ENCODE results near the gene PLA1A. TPM values are rescaled to one million over a fixed set of nuclear protein-coding genes. Genes with fewer than 3 reads are reported as not detected.

The PLA1A gene
- total and polyA plus RNA-seq, 2 donors (not counting 1 experiment from before 2014, with no cell fraction given): 0.27 to 0.28 TPM

DNA sequence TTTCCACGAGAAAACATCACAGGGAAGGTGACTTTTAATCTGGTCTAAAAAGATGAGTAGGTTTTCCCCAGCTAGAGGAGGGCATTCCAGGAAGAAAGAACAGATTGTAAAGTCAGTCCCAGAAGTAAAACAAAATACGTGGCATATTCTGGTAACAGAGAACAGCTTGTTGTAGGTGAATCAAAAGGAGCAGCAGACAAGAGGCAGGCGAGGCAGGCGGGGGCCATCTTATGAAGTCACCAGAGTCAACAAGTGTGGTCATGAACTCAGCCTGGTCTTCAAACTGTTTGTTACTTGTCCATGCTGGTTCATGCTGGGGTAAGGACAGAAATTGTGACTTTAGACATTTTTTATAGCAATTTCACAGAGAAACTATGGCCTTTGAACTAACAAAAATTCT is 66.7 kb downstream of the PLA1A start:
- no peaks in the 10 kb centered on the region for H3K27me3 Mint-ChIP-seq
- intact Hi-C loops (cut with micrococcal nuclease): no loop called here
- 60% methylated on average over 1 of the region's 4 CpGs for WGBS (ENCODE audit: insufficient coverage)
- no peaks in the 10 kb centered on the region for H3K9me3 Mint-ChIP-seq (ENCODE audit: insufficient read depth)
- no peak for DNase-seq
- CTCF ChIA-PET: no interaction called here
- Histone ChIP-seq H3K79me2 (ENCODE audit: control insufficient read depth, insufficient read depth, low read length) (no peaks in the 10 kb centered on the region), H3K27ac (ENCODE audit: low read length in 2 of 2) (peak overlapping the region in 1 of 2 donors; percentile 50), H3K9ac (ENCODE audit: low read length) (no peak overlapping the region), H4K20me1 (ENCODE audit: control insufficient read depth, insufficient read depth, low read length, poor library complexity, severe bottlenecking) (no peaks in the 10 kb centered on the region), H3K36me3 (replicated peaks in 1 of 2; ENCODE audit: control extremely low read depth in 1 of 2, control insufficient read depth in 1 of 2, extremely low read depth in 1 of 2, insufficient read depth in 2 of 2, low read length in 1 of 2) (peaks cover 4 to 12% of the 10 kb centered on the region in 2 experiments), H3K4me2 (replicated peaks; ENCODE audit: low read depth, low read length, poor library complexity, severe bottlenecking) (no peak overlapping the region), H3K4me1 (ENCODE audit: control insufficient read depth in 2 of 2, insufficient read depth in 2 of 2, low read length in 2 of 2) (peaks cover 9 to 15% of the 10 kb centered on the region in 2 donors), H3K4me3 (ENCODE audit: control extremely low read depth in 1 of 5, extremely low read depth in 1 of 5, insufficient read depth in 1 of 5, low read depth in 2 of 5, low read length in 4 of 5) (no peak overlapping the region), H3K9me3 (ENCODE audit: control extremely low read depth in 1 of 3, control insufficient read depth in 2 of 3, insufficient read depth in 1 of 3, low read length in 2 of 3) (no peaks in the 10 kb centered on the region), H2AFZ (ENCODE audit: insufficient read depth, low read depth, low read length, poor library complexity, severe bottlenecking) (no peak overlapping the region), H3K27me3 (replicated peaks in 1 of 4; ENCODE audit: control extremely low read depth in 1 of 4, control insufficient read depth in 3 of 4, insufficient read depth in 4 of 4, low read length in 3 of 4) (no peaks in the 10 kb centered on the region)
- TF ChIP-seq, protein P1, sequence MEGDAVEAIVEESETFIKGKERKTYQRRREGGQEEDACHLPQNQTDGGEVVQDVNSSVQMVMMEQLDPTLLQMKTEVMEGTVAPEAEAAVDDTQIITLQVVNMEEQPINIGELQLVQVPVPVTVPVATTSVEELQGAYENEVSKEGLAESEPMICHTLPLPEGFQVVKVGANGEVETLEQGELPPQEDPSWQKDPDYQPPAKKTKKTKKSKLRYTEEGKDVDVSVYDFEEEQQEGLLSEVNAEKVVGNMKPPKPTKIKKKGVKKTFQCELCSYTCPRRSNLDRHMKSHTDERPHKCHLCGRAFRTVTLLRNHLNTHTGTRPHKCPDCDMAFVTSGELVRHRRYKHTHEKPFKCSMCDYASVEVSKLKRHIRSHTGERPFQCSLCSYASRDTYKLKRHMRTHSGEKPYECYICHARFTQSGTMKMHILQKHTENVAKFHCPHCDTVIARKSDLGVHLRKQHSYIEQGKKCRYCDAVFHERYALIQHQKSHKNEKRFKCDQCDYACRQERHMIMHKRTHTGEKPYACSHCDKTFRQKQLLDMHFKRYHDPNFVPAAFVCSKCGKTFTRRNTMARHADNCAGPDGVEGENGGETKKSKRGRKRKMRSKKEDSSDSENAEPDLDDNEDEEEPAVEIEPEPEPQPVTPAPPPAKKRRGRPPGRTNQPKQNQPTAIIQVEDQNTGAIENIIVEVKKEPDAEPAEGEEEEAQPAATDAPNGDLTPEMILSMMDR (IDR thresholded peaks at IDR 0.05): no peak
- TF ChIP-seq EZH2 (IDR thresholded peaks at IDR 0.05; ENCODE audit: borderline replicate concordance, insufficient read depth, low read depth, low read length, poor library complexity, severe bottlenecking): no peak
- POLR2A ChIA-PET: interaction anchor here (0.6 to 1.2 kb wide), 2 partner anchors 19 to 1849 kb away, joined by 4 to 10 read pairs; no protein-coding TSS in a partner anchor
- H3K4me3 Mint-ChIP-seq: no peak overlapping the region
- peak overlapping the region; percentile 81 for H3K27ac Mint-ChIP-seq
- no peak for ATAC-seq (ENCODE audit: low read depth)
- peaks cover 43% of the 10 kb centered on the region for H3K4me1 Mint-ChIP-seq

DNA sequence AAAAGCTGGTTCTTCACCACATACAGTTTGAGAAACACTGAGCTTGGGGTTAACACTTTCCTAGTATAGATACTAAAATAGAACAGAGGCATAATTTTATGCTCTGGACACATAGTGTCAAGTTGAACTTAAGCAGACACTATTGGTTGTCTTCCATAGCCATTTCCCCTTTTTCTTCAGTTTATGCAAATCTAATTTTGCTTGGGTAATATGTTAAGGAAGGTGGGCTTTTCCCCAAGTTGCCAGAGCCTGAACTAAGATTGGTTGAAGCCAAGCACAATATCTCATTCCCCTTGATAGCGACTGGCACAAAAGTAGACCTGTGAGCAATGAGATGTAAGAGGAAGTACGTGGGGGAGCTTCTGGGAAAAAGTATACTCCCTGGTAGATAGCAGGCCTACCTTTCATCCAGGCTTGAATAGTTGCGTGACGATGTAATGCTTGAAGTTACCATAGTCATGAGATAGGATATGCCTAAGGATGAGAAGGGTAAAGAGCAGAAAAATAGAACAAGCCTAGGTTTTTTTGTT is 67.2 kb downstream of the PLA1A start:
- Mint-ChIP-seq H3K4me3 (no peak overlapping the region), H3K27me3 (no peaks in the 10 kb centered on the region), H3K9me3 (ENCODE audit: insufficient read depth) (no peaks in the 10 kb centered on the region), H3K27ac (peak overlapping the region; percentile 81), H3K4me1 (peaks cover 43% of the 10 kb centered on the region)
- 33% methylated on average over 1 of the region's 4 CpGs for WGBS (ENCODE audit: insufficient coverage)
- Histone ChIP-seq H3K4me3 (ENCODE audit: control extremely low read depth in 1 of 5, extremely low read depth in 1 of 5, insufficient read depth in 1 of 5, low read depth in 2 of 5, low read length in 4 of 5) (no peak overlapping the region), H3K9ac (ENCODE audit: low read length) (no peak overlapping the region), H3K27me3 (replicated peaks in 1 of 4; ENCODE audit: control extremely low read depth in 1 of 4, control insufficient read depth in 3 of 4, insufficient read depth in 4 of 4, low read length in 3 of 4) (no peaks in the 10 kb centered on the region), H3K4me1 (ENCODE audit: control insufficient read depth in 2 of 2, insufficient read depth in 2 of 2, low read length in 2 of 2) (peaks cover 9 to 15% of the 10 kb centered on the region in 2 donors), H3K9me3 (ENCODE audit: control extremely low read depth in 1 of 3, control insufficient read depth in 2 of 3, insufficient read depth in 1 of 3, low read length in 2 of 3) (no peaks in the 10 kb centered on the region), H3K36me3 (replicated peaks in 1 of 2; ENCODE audit: control extremely low read depth in 1 of 2, control insufficient read depth in 1 of 2, extremely low read depth in 1 of 2, insufficient read depth in 2 of 2, low read length in 1 of 2) (peaks cover 4 to 18% of the 10 kb centered on the region in 2 experiments), H2AFZ (ENCODE audit: insufficient read depth, low read depth, low read length, poor library complexity, severe bottlenecking) (peak overlapping the region; percentile 24), H3K4me2 (replicated peaks; ENCODE audit: low read depth, low read length, poor library complexity, severe bottlenecking) (no peak overlapping the region), H3K79me2 (ENCODE audit: control insufficient read depth, insufficient read depth, low read length) (no peaks in the 10 kb centered on the region), H4K20me1 (ENCODE audit: control insufficient read depth, insufficient read depth, low read length, poor library complexity, severe bottlenecking) (no peaks in the 10 kb centered on the region), H3K27ac (ENCODE audit: low read length in 2 of 2) (peak overlapping the region; percentile 8 to 50)
- TF ChIP-seq, protein P1 (IDR thresholded peaks at IDR 0.05): no peak
- no peak for TF ChIP-seq EZH2 (IDR thresholded peaks at IDR 0.05; ENCODE audit: borderline replicate concordance, insufficient read depth, low read depth, low read length, poor library complexity, severe bottlenecking)
- POLR2A ChIA-PET: interaction anchor here (0.6 to 1.2 kb wide), 2 partner anchors 19 to 1848 kb away, joined by 4 to 10 read pairs; no protein-coding TSS in a partner anchor
- CTCF ChIA-PET: no interaction called here
- intact Hi-C loops (cut with micrococcal nuclease): no loop called here
- DNase-seq: peak; percentile 46
- ATAC-seq (ENCODE audit: low read depth): peak; percentile 24
